Fibroblast of lung (primary cell): Measurements from ENCODE around the gene NLRP13.

Experiments
- CTCF ChIP-seq, 2 donors: IDR thresholded peaks in 1 of 2; conservative IDR thresholded peaks in 1 of 2; 1 replicate in 1 of 2; 2 replicates in 1 of 2; pipeline ENCODE4 v1.5.1; 2011 to 2012; ENCODE audit warnings: low read length in 2 of 2, control low read depth in 1 of 2, inconsistent platforms in 1 of 2, low read depth in 1 of 2, mild to moderate bottlenecking in 1 of 2
- EZH2 ChIP-seq: IDR thresholded peaks from 2 replicates; pipeline ENCODE4 v1.5.1; 2012; ENCODE audit warnings: low read length, control low read depth, mild to moderate bottlenecking; ENCODE audit errors: missing control alignments

GRCh38 chr19:55912916-55913315 lies 19.2 kb downstream of the NLRP13 start:
- TF ChIP-seq CTCF (conservative IDR thresholded peaks at IDR 0.05 in 1 of 2, IDR thresholded peaks at IDR 0.05 in 1 of 2; ENCODE audit: low read depth in 1 of 2, low read length in 2 of 2), result no peak
- no peak for TF ChIP-seq EZH2
